ENCODE data around the gene KLHL17. TPM values are rescaled to one million over a fixed set of nuclear protein-coding genes. Genes with fewer than 3 reads are reported as not detected.

Gene KLHL17
- total and polyA plus RNA-seq, 2 donors from 2014 or later: 6.9 to 11.5 TPM

DNA sequence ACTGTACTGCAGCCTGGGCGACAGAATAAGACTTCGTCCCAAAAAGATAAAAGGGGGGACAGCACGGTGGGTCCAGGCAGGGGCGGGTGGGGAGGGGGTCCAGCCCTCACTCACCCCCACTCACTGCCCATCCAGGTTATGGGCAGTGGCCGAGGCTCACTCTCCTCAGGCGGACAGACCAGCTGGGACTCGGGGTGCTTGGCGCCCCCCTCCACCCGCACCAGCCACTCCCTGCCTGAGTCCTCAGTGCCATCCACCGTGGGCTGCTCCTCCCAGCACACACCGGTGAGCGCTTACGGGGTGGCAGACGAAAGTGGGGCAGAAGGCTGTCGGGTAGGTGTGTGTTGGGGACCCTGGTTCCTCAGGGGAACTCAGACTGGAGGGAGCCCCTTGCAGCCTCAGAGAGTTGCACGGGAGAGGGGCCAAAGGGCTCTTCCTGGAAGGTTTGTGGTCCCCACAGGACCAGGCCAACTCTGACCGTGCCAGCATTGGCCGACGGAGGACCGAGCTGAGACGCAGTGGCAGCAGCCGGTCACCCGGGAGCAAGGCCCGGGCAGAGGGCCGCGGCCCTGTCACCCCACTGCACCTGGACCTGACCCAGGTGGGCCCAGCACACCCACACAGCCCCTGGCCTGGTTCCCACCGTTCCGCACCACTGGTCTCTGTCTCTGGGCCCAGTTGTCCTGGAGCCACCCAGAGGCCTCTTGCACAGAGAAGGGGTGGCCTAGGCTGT is 12.5 kb downstream of the KLHL17 start:
- FAIRE-seq (no peak), DNase-seq (no peak)
- no peaks in the 10 kb centered on the region for H3K36me3 ChIP-seq (ENCODE audit: control insufficient read depth in 2 of 3, insufficient read depth in 3 of 3, low read length in 3 of 3)
- no peak overlapping the region for H3K4me3 ChIP-seq (ENCODE audit: low read length in 3 of 3)
- H3K9ac ChIP-seq (ENCODE audit: low read length in 3 of 3): no peak overlapping the region
- TF ChIP-seq, protein P1, sequence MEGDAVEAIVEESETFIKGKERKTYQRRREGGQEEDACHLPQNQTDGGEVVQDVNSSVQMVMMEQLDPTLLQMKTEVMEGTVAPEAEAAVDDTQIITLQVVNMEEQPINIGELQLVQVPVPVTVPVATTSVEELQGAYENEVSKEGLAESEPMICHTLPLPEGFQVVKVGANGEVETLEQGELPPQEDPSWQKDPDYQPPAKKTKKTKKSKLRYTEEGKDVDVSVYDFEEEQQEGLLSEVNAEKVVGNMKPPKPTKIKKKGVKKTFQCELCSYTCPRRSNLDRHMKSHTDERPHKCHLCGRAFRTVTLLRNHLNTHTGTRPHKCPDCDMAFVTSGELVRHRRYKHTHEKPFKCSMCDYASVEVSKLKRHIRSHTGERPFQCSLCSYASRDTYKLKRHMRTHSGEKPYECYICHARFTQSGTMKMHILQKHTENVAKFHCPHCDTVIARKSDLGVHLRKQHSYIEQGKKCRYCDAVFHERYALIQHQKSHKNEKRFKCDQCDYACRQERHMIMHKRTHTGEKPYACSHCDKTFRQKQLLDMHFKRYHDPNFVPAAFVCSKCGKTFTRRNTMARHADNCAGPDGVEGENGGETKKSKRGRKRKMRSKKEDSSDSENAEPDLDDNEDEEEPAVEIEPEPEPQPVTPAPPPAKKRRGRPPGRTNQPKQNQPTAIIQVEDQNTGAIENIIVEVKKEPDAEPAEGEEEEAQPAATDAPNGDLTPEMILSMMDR (IDR thresholded peaks at IDR 0.05; ENCODE audit: borderline replicate concordance, extremely low read depth, insufficient read depth): no peak
- peaks cover 9% of the 10 kb centered on the region for H3K27me3 ChIP-seq (ENCODE audit: control insufficient read depth, insufficient read depth, low read length)
- peaks cover 0 to 8% (median 0%) of the 10 kb centered on the region in 3 donors for H3K4me1 ChIP-seq (ENCODE audit: control insufficient read depth in 2 of 3, insufficient read depth in 2 of 3, low read depth in 1 of 3, low read length in 3 of 3)
- H3K9me3 ChIP-seq (ENCODE audit: control insufficient read depth in 2 of 3, insufficient read depth in 1 of 3, low read length in 3 of 3): no peaks in the 10 kb centered on the region
- no peak overlapping the region for H3K27ac ChIP-seq (ENCODE audit: low read depth in 2 of 2, low read length in 2 of 2)
- intact Hi-C loops (cut with DNase I): no loop called here

DNA sequence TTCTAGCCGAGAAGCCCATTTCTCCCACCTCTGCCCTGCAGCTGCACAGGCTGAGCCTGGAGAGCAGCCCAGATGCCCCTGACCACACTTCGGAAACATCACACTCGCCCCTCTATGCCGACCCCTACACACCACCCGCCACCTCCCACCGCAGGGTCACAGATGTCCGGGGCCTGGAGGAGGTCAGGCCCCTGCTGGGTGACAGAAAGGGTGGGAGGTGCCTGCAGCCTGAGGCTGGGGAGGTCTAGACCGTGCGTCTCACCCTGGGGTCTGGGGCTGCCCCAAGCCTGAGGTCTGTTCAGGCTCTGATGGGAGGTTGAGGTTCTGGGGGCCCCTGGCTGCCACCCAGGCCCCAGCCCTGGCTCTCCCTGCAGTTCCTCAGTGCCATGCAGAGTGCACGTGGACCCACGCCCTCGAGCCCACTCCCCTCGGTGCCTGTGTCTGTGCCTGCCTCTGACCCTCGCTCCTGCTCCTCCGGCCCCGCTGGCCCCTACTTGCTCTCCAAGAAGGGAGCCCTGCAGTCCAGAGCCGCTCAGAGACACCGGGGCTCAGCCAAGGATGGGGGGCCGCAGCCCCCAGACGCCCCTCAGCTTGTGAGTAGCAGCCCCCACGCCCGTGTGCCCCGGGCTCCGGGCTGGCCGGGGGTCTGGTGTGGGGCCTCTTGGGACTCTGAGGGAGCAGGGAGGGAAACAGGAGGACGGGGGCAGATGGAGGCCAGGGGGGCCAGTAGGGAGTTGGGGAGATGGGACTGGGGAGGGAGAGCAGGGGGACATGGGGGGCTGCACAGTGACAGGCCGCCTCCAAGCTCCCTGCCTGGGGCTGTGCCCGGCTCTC is 13.3 kb downstream of the KLHL17 start:
- intact Hi-C loops (cut with DNase I): no loop called here
- no peaks in the 10 kb centered on the region for H3K36me3 ChIP-seq (ENCODE audit: control insufficient read depth in 2 of 3, insufficient read depth in 3 of 3, low read length in 3 of 3)

DNA sequence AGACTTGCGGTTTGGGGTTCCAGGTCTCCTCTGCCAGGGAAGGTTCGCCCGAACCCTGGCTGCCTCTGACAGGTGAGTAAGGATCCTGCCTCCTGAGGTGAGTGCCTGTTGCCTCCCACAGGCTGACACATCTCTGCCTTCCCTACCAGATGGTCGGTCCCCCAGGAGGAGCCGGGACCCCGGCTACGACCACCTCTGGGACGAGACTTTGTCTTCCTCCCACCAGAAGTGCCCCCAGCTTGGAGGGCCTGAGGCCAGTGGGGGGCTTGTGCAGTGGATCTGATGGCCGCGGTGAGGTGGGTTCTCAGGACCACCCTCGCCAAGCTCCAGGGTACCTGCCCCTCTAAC is 13.9 kb downstream of the KLHL17 start:
- FAIRE-seq: no peak
- H3K4me3 ChIP-seq (ENCODE audit: low read length in 3 of 3): no peak overlapping the region
- no peak overlapping the region for H3K9ac ChIP-seq (ENCODE audit: low read length in 3 of 3)
- intact Hi-C loops (cut with DNase I): no loop called here
- TF ChIP-seq, protein P1 (IDR thresholded peaks at IDR 0.05; ENCODE audit: borderline replicate concordance, extremely low read depth, insufficient read depth): no peak
- no peak overlapping the region for H3K27ac ChIP-seq (ENCODE audit: low read depth in 2 of 2, low read length in 2 of 2)
- no peak for DNase-seq
- H3K36me3 ChIP-seq (ENCODE audit: control insufficient read depth in 2 of 3, insufficient read depth in 3 of 3, low read length in 3 of 3): no peaks in the 10 kb centered on the region
- peaks cover 0 to 8% (median 0%) of the 10 kb centered on the region in 3 donors for H3K4me1 ChIP-seq (ENCODE audit: control insufficient read depth in 2 of 3, insufficient read depth in 2 of 3, low read depth in 1 of 3, low read length in 3 of 3)
- H3K27me3 ChIP-seq (ENCODE audit: control insufficient read depth, insufficient read depth, low read length): peaks cover 7% of the 10 kb centered on the region
- H3K9me3 ChIP-seq (ENCODE audit: control insufficient read depth in 2 of 3, insufficient read depth in 1 of 3, low read length in 3 of 3): no peaks in the 10 kb centered on the region

More for the DNA sequence above, 13.3 kb downstream of the KLHL17 start:
- Histone ChIP-seq H3K9ac (ENCODE audit: low read length in 3 of 3) (no peak overlapping the region), H3K4me1 (ENCODE audit: control insufficient read depth in 2 of 3, insufficient read depth in 2 of 3, low read depth in 1 of 3, low read length in 3 of 3) (peaks cover 0 to 8% (median 0%) of the 10 kb centered on the region in 3 donors), H3K27me3 (ENCODE audit: control insufficient read depth, insufficient read depth, low read length) (peaks cover 9% of the 10 kb centered on the region), H3K4me3 (ENCODE audit: low read length in 3 of 3) (no peak overlapping the region), H3K27ac (ENCODE audit: low read depth in 2 of 2, low read length in 2 of 2) (no peak overlapping the region), H3K9me3 (ENCODE audit: control insufficient read depth in 2 of 3, insufficient read depth in 1 of 3, low read length in 3 of 3) (no peaks in the 10 kb centered on the region)
- FAIRE-seq (no peak), DNase-seq (no peak)
- TF ChIP-seq, protein P1 (IDR thresholded peaks at IDR 0.05; ENCODE audit: borderline replicate concordance, extremely low read depth, insufficient read depth): no peak

Measured in kidney (tissue), 14 donors.